GM12872 (cell line): Measurements from ENCODE around the gene ACOT6.

ENCODE experiments used
- CTCF ChIP-seq: IDR thresholded peaks from 3 replicates; pipeline ENCODE4 v1.5.1; 2011; ENCODE audit warnings: low read depth, mild to moderate bottlenecking, low read length, moderate library complexity; ENCODE audit not compliant: insufficient read depth

ACOT6 gene

DNA sequence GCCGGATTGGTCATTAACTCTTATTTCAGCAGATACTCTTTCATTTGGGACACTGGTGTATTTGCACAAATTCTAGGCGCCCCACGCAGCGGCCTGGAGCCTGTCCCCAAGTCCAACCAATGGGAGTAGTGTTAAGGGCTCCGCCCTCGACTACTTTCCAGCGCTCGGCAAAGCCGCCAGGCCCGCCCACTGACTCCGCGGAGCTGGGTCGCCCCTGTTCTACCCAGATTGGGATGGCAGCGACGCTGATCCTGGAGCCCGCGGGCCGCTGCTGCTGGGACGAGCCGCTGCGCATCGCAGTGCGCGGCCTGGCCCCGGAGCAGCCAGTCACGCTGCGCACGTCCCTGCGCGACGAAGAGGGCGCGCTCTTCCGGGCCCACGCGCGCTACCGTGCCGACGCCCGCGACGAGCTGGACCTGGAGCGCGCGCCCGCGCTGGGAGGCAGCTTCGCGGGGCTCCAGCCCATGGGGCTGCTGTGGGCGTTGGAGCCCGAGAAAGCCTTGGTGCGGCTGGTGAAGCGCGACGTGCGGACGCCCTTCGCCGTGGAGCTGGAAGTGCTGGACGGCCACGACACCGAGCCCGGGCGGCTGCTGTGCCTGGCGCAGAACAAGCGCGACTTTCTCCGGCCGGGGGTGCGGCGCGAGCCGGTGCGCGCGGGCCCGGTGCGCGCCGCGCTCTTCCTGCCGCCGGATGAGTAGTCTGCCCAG is at the start of gene ACOT6:
Gene ACOT6, plus strand, starts transcription at position 179 of the 707 bp plus-strand sequence. Its CDS starts 55 bp downstream, at position 234.
- TF ChIP-seq CTCF: no peak

DNA sequence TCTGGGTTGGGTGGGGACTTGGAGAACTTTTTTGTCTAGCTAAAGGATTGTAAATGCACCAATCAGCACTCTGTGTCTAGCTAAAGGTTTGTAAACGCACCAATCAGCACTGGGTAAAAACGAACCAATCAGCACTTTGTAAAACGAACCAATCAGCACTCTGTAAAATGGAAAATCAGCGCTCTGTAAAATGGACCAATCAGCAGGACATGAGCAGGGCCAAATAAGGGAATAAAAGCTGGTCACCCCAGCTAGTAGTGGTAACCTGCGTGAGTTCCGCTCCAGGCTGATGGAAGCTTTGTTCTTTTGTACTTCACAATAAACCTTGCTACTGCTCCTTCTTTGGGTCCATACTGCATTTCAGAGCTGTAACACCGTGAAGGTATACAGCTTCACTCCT is 45.0 kb upstream of the ACOT6 start:
- no peak for TF ChIP-seq CTCF

DNA sequence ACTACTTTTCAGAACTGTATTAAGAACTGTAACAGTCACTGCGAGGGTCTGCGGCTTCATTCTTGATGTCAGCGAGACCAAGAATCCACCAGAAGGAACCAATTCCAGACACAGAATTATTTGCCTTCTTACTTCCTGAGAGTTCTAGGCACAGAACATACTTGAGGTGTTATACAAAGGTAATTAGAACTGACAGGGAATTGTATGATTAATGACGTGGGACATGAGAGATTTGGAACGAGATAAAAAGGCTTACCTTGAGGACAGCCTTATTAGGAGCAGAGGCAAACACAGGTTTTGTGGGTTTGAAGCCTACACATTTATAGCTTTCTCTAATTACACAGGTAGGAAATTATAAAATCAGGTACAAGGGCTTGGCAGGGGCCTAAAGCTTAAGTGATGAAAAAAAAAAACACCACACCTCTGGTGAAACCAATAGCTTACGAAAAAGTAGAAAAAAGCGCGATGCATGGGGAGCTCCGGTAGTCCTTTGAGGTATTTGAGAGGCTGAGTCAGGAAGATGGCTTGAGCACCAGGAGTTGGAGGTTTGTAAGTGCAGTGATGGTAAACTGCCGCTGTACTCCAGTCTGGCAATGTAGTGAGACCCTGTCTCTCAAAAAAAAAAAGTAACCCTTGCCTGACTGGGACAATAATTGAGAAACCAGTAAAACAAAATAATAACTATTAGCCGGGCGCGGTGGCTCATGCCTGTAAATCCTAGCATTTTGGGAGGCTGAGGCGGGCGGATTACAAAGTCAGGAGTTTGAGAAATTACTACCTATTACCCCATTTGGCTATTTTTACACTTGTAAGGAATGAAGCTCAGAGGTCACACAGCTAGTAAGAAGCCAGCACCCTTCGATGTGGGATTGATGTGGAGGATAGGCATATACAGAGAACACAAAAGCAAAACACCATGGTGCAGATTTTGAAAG is 44.1 kb upstream of the ACOT6 start:
- TF ChIP-seq CTCF: no peak

GRCh38 chr14:73569185-73569958 is 42.9 kb upstream of the ACOT6 start, which contains the start of gene ACOT2:
TSS of gene ACOT2 (plus strand) at chr14:73569213. CDS start at chr14:73569241, 28 bp downstream.
- peak; percentile 28; the same call in 1 of the 3 replicates for TF ChIP-seq CTCF

GRCh38 chr14:73570913-73571312 is 41.4 kb upstream of the ACOT6 start:
- peak; percentile 61 for TF ChIP-seq CTCF

DNA sequence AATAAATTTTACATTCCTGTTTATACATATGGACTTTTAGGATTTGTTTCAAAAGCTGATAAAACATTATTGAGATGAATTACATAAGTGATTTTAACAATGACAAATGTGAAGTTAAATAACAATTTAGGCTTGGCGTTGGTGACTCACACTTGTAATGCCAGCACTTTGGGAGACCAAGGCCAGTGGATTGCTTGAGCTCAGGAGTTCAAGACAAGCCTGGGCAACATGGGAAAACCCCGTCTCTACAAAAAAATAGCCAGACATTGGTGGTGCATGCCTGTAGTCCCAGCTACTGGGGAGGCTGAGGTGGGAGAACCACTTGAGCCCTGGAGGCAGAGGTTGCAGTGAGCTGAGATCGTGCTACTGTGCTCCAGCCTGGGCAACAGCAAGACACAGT is 35.9 kb upstream of the ACOT6 start:
- TF ChIP-seq CTCF: no peak

GRCh38 chr14:73588695-73589094 is 23.6 kb upstream of the ACOT6 start:
- TF ChIP-seq CTCF: no peak
